H1 (cell line): Measurements from ENCODE around the gene SSUH2. TPM values are rescaled to one million over a fixed set of nuclear protein-coding genes. Genes with fewer than 3 reads are reported as not detected.

Source experiments
- POU5F1 ChIP-seq: IDR thresholded peaks from 2 replicates; pipeline ENCODE4 v1.6.1; 2011; ENCODE audit warnings: low read depth, mild to moderate bottlenecking, low read length, moderate library complexity
- SP4 ChIP-seq: IDR thresholded peaks from 2 replicates; pipeline ENCODE4 v1.6.1; 2012; ENCODE audit warnings: low read length, inconsistent platforms
- polyA plus RNA-seq, 7 experiments: library from polyadenylated mRNA; depleted of rRNA in 3 of 7; stranded (reverse) in 5 of 7; unstranded in 2 of 7; fragments of >200 nt in 5 of 7; fragments of 200-250 nt in 2 of 7; gene quantifications; 1 replicate in 5 of 7; 2 replicates in 1 of 7; 4 replicates in 1 of 7; pipeline versions ENCODE4 v1.2.1 to v1.2.3, GENCODE V29; 2011 to 2013; ENCODE audit warnings: missing spikeins in 2 of 7, mixed read lengths in 2 of 7
- total RNA-seq: library from RNA; stranded (reverse); fragmentation: NEBNext Ultra II Directional; extraction: Animal tissue kit (Norgen Biotek cat#: 25700); gene quantifications from 2 replicates; pipeline ENCODE4 v1.2.1, GENCODE V29; 2021

Gene SSUH2
- total and polyA plus RNA-seq, 2 of the 8 experiments (the other 6 are each of a cell fraction or from before 2014, with no cell fraction given): 0.62 to 0.69 TPM

DNA sequence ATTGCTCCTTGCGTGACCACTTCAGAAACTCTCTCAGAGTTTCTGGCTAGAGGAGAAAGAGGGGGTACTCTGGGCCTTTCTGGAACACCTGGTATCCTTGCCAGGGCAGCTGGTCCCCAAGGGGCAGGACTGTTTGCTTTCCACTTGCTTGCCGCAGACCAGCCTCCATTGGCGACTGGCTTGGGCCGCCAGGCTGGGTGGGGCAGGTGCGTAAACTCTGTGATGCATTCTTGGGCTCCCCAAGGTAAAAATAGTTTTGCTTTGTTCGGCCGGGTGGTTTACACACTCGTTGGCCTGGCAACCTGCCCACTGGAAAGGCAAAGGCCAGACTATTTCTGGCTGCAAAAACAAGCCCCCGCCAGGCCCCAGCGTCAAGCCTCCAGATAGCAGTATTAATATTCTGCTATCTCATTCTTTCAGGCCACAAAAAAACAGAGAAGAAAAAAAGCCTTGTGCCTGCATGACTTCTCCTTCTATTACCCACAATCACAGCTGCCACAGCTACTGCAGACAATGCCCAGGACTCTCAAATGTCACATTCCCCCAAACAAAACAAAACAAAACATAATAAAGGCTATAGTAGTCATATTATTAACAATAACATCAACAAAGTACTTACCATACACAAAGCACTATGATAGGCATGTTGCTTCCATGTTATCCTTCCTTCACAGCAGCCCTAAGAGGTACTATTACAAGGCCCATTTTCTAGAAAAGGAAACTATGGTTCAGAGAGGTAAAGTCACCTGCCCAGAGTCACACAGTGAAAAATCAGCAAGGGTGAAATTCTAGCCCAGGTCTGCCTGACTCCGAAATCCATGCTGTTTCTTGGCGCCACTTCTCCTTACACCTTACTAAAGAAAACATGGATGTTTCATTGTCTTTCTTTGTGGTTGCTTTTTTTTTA is 14.0 kb upstream of the SSUH2 start (continued):
- no peak for TF ChIP-seq POU5F1
- TF ChIP-seq SP4: no peak
